Hepatocyte (in vitro differentiated cells): ENCODE results near the gene WDR33. TPM values are rescaled to one million over a fixed set of nuclear protein-coding genes. Genes with fewer than 3 reads are reported as not detected.

Source experiments
- DNase-seq: peaks from one replicate; pipeline ENCODE4 v3.0.0-alpha.2; 2016; ENCODE audit warnings: low spot score
- H2AFZ ChIP-seq: fragments of 200-600 bp; sonication (generic); 2 replicates; pipeline ENCODE4 v1.6.0; 2016; ENCODE audit warnings: antibody characterized with exemption, mild to moderate bottlenecking
- H3K27ac ChIP-seq: fragments of 200-600 bp; sonication (generic); 2 replicates; pipeline ENCODE4 v1.5.1; 2016; ENCODE audit warnings: mild to moderate bottlenecking
- H3K27me3 ChIP-seq: fragments of 200-600 bp; sonication (generic); 2 replicates; pipeline ENCODE4 v1.6.1; 2016
- H3K36me3 ChIP-seq: fragments of 200-600 bp; sonication (generic); replicated peaks from 2 replicates; pipeline ENCODE4 v1.5.1; 2016; ENCODE audit warnings: low read depth; ENCODE audit not compliant: insufficient read depth
- H3K4me1 ChIP-seq: fragments of 200-600 bp; sonication (generic); 2 replicates; pipeline ENCODE4 v1.5.1; 2016; ENCODE audit warnings: mild to moderate bottlenecking, moderate library complexity; ENCODE audit not compliant: insufficient read depth
- H3K4me2 ChIP-seq: fragments of 200-600 bp; sonication (generic); 2 replicates; pipeline ENCODE4 v1.6.0; 2016
- H3K4me3 ChIP-seq: fragments of 200-600 bp; sonication (generic); 2 replicates; pipeline ENCODE4 v1.5.1; 2016; ENCODE audit warnings: mild to moderate bottlenecking
- H3K79me2 ChIP-seq: fragments of 200-600 bp; sonication (generic); 2 replicates; pipeline ENCODE4 v1.6.0; 2017; ENCODE audit warnings: mild to moderate bottlenecking
- H3K9me2 ChIP-seq: fragments of 200-600 bp; sonication (generic); replicated peaks from 2 replicates; pipeline ENCODE4 v1.6.0; 2017; ENCODE audit warnings: mild to moderate bottlenecking; ENCODE audit not compliant: insufficient read depth
- H3K9me3 ChIP-seq: fragments of 200-600 bp; sonication (generic); 2 replicates; pipeline ENCODE4 v1.5.1; 2016; ENCODE audit warnings: low read depth, mild to moderate bottlenecking
- H4K20me1 ChIP-seq: fragments of 200-600 bp; sonication (generic); 2 replicates; pipeline ENCODE4 v1.6.0; 2016; ENCODE audit warnings: mild to moderate bottlenecking; ENCODE audit not compliant: insufficient read depth, poor library complexity, severe bottlenecking
- CTCF ChIP-seq: fragments of 200-600 bp; sonication (generic); IDR thresholded peaks from 2 replicates; pipeline ENCODE4 v1.5.1; 2016; ENCODE audit warnings: antibody characterized with exemption, mild to moderate bottlenecking; ENCODE audit not compliant: poor library complexity
- EZH2 ChIP-seq: fragments of 200-600 bp; sonication (generic); IDR thresholded peaks from 2 replicates; pipeline ENCODE4 v1.6.1; 2016; ENCODE audit warnings: antibody characterized with exemption, mild to moderate bottlenecking, borderline replicate concordance
- EZH2phosphoT487 ChIP-seq: fragments of 200-600 bp; sonication (generic); IDR thresholded peaks from one replicate; pipeline ENCODE4 v1.6.1; 2018; ENCODE audit warnings: antibody characterized with exemption, mild to moderate bottlenecking, low read depth, moderate library complexity; ENCODE audit not compliant: unreplicated experiment, severe bottlenecking
- WGBS: methylation state at CpG from one replicate; pipeline ENCODE4 v1.1.6; 2016; ENCODE audit warnings: low lambda C conversion rate; ENCODE audit errors: missing lambda C conversion rate; 5-methylcytosine and 5-hydroxymethylcytosine counted together
- polyA plus RNA-seq: library from polyadenylated mRNA; unstranded; fragments of >200 nt; fragmentation: Nextera tagmentation; extraction: Ambion mirVana; gene quantifications from 2 replicates; pipeline ENCODE4 v1.2.1, GENCODE V29; 2016
- total RNA-seq: library from RNA; depleted of rRNA; stranded (reverse); fragments of >200 nt; gene quantifications from 2 replicates; pipeline ENCODE4 v1.2.3, GENCODE V29; 2014

The WDR33 gene
- total and polyA plus RNA-seq, 2 experiments from 2014 or later, result 43.3 to 47.5 TPM

GRCh38 chr2:127719301-127720218, 91.4 kb downstream of the WDR33 start:
- Histone ChIP-seq H3K27me3 (no peaks in the 10 kb centered on the region), H3K9me2 (no peaks in the 10 kb centered on the region), H4K20me1 (no peaks in the 10 kb centered on the region), H3K4me2 (no peak overlapping the region), H3K79me2 (no peaks in the 10 kb centered on the region), H3K4me3 (no peak overlapping the region), H2AFZ (no peak overlapping the region), H3K36me3 (no peaks in the 10 kb centered on the region), H3K9me3 (no peaks in the 10 kb centered on the region), H3K4me1 (no peaks in the 10 kb centered on the region), H3K27ac (no peak overlapping the region)
- WGBS, result 97% methylated on average over 13 of the region's 13 CpGs
- TF ChIP-seq EZH2 (no peak), CTCF (no peak), EZH2phosphoT487 (no peak)
- no peak for DNase-seq

- H2AFZ ChIP-seq, result no peak overlapping the region
- no peak overlapping the region for H3K27ac ChIP-seq
- H3K27me3 ChIP-seq, result no peaks in the 10 kb centered on the region
- no peaks in the 10 kb centered on the region for H3K9me2 ChIP-seq
- no peak for TF ChIP-seq CTCF
- no peak for TF ChIP-seq EZH2phosphoT487
- no peak for TF ChIP-seq EZH2
- WGBS, result 97% methylated on average over 4 of the region's 4 CpGs
- H3K4me3 ChIP-seq, result no peak overlapping the region
- no peak overlapping the region for H3K4me2 ChIP-seq
- no peaks in the 10 kb centered on the region for H3K9me3 ChIP-seq
- H3K4me1 ChIP-seq, result no peaks in the 10 kb centered on the region
- DNase-seq, result no peak
- H3K79me2 ChIP-seq, result no peaks in the 10 kb centered on the region
- H4K20me1 ChIP-seq, result no peaks in the 10 kb centered on the region
- no peaks in the 10 kb centered on the region for H3K36me3 ChIP-seq
Observed at GRCh38 chr2:127718271-127718670, 92.7 kb downstream of the WDR33 start.

- no peaks in the 10 kb centered on the region for H3K27me3 ChIP-seq
- no peaks in the 10 kb centered on the region for H3K9me3 ChIP-seq
- TF ChIP-seq CTCF (no peak), EZH2phosphoT487 (no peak), EZH2 (no peak)
- H3K4me1 ChIP-seq, result no peaks in the 10 kb centered on the region
- 92% methylated on average over 14 of the region's 14 CpGs for WGBS
- no peaks in the 10 kb centered on the region for H3K79me2 ChIP-seq
- no peak overlapping the region for H3K4me2 ChIP-seq
- no peak overlapping the region for H3K4me3 ChIP-seq
- no peak for DNase-seq
- no peaks in the 10 kb centered on the region for H4K20me1 ChIP-seq
- no peak overlapping the region for H3K27ac ChIP-seq
- H2AFZ ChIP-seq, result no peak overlapping the region
- H3K9me2 ChIP-seq, result no peaks in the 10 kb centered on the region
- H3K36me3 ChIP-seq, result no peaks in the 10 kb centered on the region
Observed at GRCh38 chr2:127715778-127716449, 95.1 kb downstream of the WDR33 start.
